ENCODE measurements around the gene SLC39A5. TPM values are rescaled to one million over a fixed set of nuclear protein-coding genes. Genes with fewer than 3 reads are reported as not detected.
A peak's percentile ranks its signal among the peaks of the same experiment; 100 is the strongest.

The SLC39A5 gene
- total RNA-seq, 1 donor from 2014 or later, result not detected

DNA sequence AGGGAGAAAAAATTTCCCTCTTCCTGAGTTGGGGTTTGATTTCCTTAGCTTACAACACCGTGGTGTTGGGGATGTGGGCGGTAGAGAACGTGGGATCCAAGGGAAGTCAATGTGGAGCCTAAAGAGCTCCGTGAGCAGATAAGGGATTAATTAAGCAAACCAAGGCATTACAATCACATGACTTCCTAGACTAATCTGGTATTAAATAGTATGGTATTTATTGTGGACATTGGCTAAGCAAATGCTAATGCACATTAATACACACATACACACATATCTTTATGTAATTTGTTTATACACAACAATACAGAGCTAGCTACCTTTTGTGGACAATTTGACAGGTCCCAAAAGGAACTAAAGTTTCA, 7.3 kb upstream of the SLC39A5 start:
- no peak for DNase-seq (ENCODE audit: low spot score in 2 of 2)
- intact Hi-C loops (cut with DNase I), result no loop called here
- Histone ChIP-seq H3K4me1 (peaks cover 17 to 44% of the 10 kb centered on the region in 2 donors), H3K4me3 (peak overlapping the region; percentile 70 to 92), H3K27ac (peak overlapping the region; percentile 98 to 100), H3K27me3 (no peaks in the 10 kb centered on the region), H3K9me3 (no peaks in the 10 kb centered on the region), H3K36me3 (peaks cover 0 to 12% of the 10 kb centered on the region in 2 donors)
- TF ChIP-seq, protein P1, sequence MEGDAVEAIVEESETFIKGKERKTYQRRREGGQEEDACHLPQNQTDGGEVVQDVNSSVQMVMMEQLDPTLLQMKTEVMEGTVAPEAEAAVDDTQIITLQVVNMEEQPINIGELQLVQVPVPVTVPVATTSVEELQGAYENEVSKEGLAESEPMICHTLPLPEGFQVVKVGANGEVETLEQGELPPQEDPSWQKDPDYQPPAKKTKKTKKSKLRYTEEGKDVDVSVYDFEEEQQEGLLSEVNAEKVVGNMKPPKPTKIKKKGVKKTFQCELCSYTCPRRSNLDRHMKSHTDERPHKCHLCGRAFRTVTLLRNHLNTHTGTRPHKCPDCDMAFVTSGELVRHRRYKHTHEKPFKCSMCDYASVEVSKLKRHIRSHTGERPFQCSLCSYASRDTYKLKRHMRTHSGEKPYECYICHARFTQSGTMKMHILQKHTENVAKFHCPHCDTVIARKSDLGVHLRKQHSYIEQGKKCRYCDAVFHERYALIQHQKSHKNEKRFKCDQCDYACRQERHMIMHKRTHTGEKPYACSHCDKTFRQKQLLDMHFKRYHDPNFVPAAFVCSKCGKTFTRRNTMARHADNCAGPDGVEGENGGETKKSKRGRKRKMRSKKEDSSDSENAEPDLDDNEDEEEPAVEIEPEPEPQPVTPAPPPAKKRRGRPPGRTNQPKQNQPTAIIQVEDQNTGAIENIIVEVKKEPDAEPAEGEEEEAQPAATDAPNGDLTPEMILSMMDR (IDR thresholded peaks at IDR 0.05), result no peak

DNA sequence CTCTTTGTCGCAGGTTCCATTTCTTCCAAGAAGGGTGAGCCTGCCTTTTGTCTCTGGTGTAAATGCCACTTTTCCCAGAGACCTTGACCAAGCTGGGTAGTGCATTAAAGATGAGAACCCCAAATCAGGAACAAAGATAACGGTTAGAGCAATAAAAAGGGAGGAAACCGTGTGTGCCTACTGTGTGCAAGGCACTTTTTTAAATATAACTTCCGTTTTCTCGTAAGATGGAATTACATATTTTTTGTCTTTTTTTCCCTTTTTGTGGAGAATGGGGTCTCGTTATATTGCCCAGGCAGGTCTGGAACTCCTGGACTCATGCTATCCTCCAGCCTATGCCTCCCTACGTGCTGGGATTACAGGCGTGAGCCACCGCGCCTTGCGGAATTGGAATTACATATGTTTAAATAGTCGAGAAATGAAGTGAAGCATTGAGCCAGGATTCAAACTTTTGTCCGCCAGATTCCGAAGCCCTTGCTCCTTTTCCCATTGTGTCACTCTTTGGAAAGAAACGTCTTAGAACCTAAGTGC, 6.2 kb upstream of the SLC39A5 start:
- Histone ChIP-seq H3K27ac (peak overlapping the region; percentile 98 to 100), H3K4me1 (peaks cover 17 to 41% of the 10 kb centered on the region in 2 donors)
- TF ChIP-seq, protein P1 (IDR thresholded peaks at IDR 0.05), result no peak

DNA sequence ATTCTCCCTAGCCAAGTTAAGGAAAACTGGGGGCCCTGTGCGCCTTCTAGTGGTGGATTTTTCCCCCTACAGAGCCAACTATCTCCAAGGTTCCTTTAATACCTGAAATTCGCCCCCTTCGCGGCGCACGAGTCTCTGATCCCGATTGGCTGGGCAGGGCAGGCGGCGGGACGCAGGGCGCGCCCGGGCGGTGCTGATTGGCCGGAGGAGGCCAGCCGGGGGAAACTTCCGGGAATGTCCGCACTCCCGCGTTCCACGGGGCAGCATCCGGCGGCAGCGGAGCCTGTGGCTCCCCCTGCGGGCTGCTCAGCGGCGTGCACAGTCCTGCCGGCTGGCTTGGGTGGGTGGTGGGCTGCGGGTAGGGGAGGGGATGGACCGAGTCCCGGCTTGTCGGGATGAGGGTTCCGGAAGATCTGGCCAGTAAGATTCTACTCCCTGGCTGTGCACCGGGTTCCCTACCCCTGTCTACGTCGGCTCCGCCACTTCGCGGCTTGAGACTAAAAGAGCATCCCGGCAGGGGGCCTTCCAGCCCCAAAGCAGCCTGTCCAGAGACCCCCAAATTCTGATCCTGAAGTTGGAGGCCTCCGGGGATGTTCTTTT, 5.6 kb upstream of the SLC39A5 start, which contains the start of gene NABP2:
Gene NABP2 (plus strand): TSS at position 241 of the 600 bp plus-strand sequence. CDS start 515 bp downstream, outside the sequence.
- peak within 1 kb of the TSS; percentile 69 to 78 for H3K4me3 ChIP-seq
- H3K27me3 ChIP-seq, result no peaks in the 10 kb centered on the region
- intact Hi-C loops (cut with DNase I), result loop anchor here (1.0 kb wide), 5 partner anchors 31 to 105 kb away; partner anchors contain the start of genes ANKRD52, CS and SMARCC2
- peak; percentile 93 to 99 for DNase-seq (ENCODE audit: low spot score in 2 of 2)
- peak within 1 kb of the TSS; percentile 98 to 100 for H3K27ac ChIP-seq
- TF ChIP-seq, protein P1 (IDR thresholded peaks at IDR 0.05), result peak; percentile 82 to 96 (median 87)
- H3K36me3 ChIP-seq, result peaks cover 0 to 20% of the 10 kb centered on the region in 2 donors
- H3K9me3 ChIP-seq, result no peaks in the 10 kb centered on the region
- peaks cover 16 to 36% of the 10 kb centered on the region in 2 donors for H3K4me1 ChIP-seq

More for the DNA sequence above, 6.2 kb upstream of the SLC39A5 start:
- intact Hi-C loops (cut with DNase I), result loop anchor here (1.0 kb wide), 5 partner anchors 30 to 104 kb away; partner anchors contain the start of genes ANKRD52, CS and SMARCC2
- Histone ChIP-seq H3K27me3 (no peaks in the 10 kb centered on the region), H3K9me3 (no peaks in the 10 kb centered on the region), H3K4me3 (peak overlapping the region; percentile 35 to 78), H3K36me3 (peaks cover 0 to 14% of the 10 kb centered on the region in 2 donors)
- no peak for DNase-seq (ENCODE audit: low spot score in 2 of 2)

DNA sequence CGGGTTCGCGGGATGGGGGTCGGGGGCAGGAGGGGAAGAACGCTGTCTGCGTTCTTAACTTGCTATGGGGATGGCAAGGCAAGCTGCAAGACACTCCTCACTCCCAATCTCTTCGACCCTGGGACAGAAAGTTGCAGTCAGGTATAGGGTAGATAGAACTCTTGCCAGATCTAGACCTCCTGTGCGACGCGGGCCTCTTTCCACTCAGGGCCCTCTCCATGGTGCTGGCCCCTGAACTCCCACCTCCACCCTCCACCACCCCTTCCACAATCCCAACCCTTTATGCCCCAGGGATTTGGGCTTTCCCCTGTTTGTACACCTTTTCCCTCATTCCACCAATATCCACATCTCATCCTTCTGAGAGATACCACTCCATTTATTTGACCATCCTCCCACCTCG, 4.9 kb upstream of the SLC39A5 start:
- no peak for DNase-seq (ENCODE audit: low spot score in 2 of 2)
- H3K36me3 ChIP-seq, result peaks cover 0 to 19% of the 10 kb centered on the region in 2 donors
- peak overlapping the region; percentile 82 to 86 for H3K27ac ChIP-seq
- H3K4me1 ChIP-seq, result peaks cover 8 to 28% of the 10 kb centered on the region in 2 donors
- H3K4me3 ChIP-seq, result peak overlapping the region; percentile 69 to 78
- TF ChIP-seq, protein P1 (IDR thresholded peaks at IDR 0.05), result no peak
- H3K27me3 ChIP-seq, result no peaks in the 10 kb centered on the region
- intact Hi-C loops (cut with DNase I), result loop anchor here (1.0 kb wide), 5 partner anchors 32 to 106 kb away; partner anchors contain the start of genes ANKRD52, CS and SMARCC2
- H3K9me3 ChIP-seq, result no peaks in the 10 kb centered on the region

DNA sequence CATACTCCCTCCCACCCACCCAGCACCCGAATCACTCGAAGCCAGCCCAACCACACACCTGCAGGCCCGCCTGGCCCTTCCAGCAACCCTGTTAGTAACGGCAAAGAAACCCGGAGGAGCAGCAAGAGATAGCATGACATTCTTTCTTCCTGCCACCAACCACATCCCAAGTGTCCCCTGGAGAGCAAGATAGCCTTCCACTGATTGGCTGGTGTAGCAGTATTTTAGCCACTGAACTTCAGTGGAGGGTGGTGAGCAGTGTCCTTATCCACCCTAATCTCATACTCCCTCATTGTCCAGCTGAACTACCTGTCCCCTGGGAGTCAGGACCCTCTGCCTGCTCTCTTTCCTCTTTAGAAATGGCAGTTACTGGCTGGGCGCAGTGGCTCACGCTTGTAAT, 769 bp upstream of the SLC39A5 start:
- H3K4me3 ChIP-seq, result no peak overlapping the region
- peaks cover 3 to 7% of the 10 kb centered on the region in 2 donors for H3K4me1 ChIP-seq
- TF ChIP-seq, protein P1 (IDR thresholded peaks at IDR 0.05), result no peak
- peaks cover 0 to 19% of the 10 kb centered on the region in 2 donors for H3K36me3 ChIP-seq
- H3K9me3 ChIP-seq, result no peaks in the 10 kb centered on the region
- intact Hi-C loops (cut with DNase I), result no loop called here
- DNase-seq (ENCODE audit: low spot score in 2 of 2), result no peak
- H3K27ac ChIP-seq, result no peak overlapping the region
- H3K27me3 ChIP-seq, result no peaks in the 10 kb centered on the region

Measured in ascending aorta (tissue), 2 donors.